MM.1S (cell line): Measurements from ENCODE around the gene BEGAIN.

ENCODE experiments used
- DNase-seq: peaks from one replicate; pipeline ENCODE4 v3.0.0-alpha.2; 2015
- H2AFZ ChIP-seq: fragments of 300-600 bp; sonication (generic); 2 replicates; pipeline ENCODE4 v1.6.0; 2016; ENCODE audit warnings: antibody characterized with exemption, low read length
- H3F3A ChIP-seq: fragments of 300-600 bp; sonication (generic); 2 replicates; pipeline ENCODE4 v1.6.1; 2016; ENCODE audit warnings: mild to moderate bottlenecking, antibody characterized with exemption, low read length, moderate library complexity, mixed read lengths; ENCODE audit not compliant: insufficient read depth
- H3K27ac ChIP-seq: fragments of 300-600 bp; sonication (generic); 2 replicates; pipeline ENCODE4 v1.5.1; 2016; ENCODE audit warnings: mild to moderate bottlenecking, low read length
- H3K27me3 ChIP-seq: fragments of 300-600 bp; sonication (generic); replicated peaks from 2 replicates; pipeline ENCODE4 v1.6.0; 2016; ENCODE audit warnings: low read length; ENCODE audit not compliant: insufficient read depth
- H3K36me3 ChIP-seq: fragments of 300-600 bp; sonication (generic); replicated peaks from 2 replicates; pipeline ENCODE4 v1.6.1; 2016; ENCODE audit warnings: mild to moderate bottlenecking, low read length, mixed read lengths; ENCODE audit not compliant: insufficient read depth
- H3K4me1 ChIP-seq: fragments of 300-600 bp; sonication (generic); 2 replicates; pipeline ENCODE4 v1.6.1; 2016; ENCODE audit warnings: low read length, mixed read lengths
- H3K4me2 ChIP-seq: fragments of 300-600 bp; sonication (generic); 2 replicates; pipeline ENCODE4 v1.6.0; 2016; ENCODE audit warnings: low read depth, low read length
- H3K4me3 ChIP-seq: fragments of 300-600 bp; sonication (generic); 2 replicates; pipeline ENCODE4 v1.5.1; 2016; ENCODE audit warnings: low read length, mixed read lengths
- H3K79me2 ChIP-seq: fragments of 300-600 bp; sonication (generic); 2 replicates; pipeline ENCODE4 v1.6.1; 2016; ENCODE audit warnings: mixed run types, low read length, mixed read lengths
- H3K9ac ChIP-seq: fragments of 300-600 bp; sonication (generic); 2 replicates; pipeline ENCODE4 v1.6.1; 2016; ENCODE audit warnings: low read length, mixed read lengths
- H3K9me2 ChIP-seq: fragments of 300-600 bp; sonication (generic); replicated peaks from 2 replicates; pipeline ENCODE4 v1.6.1; 2016; ENCODE audit warnings: mild to moderate bottlenecking, low read length, mixed read lengths; ENCODE audit not compliant: insufficient read depth
- H3K9me3 ChIP-seq: fragments of 300-600 bp; sonication (generic); replicated peaks from 2 replicates; pipeline ENCODE4 v1.6.1; 2016; ENCODE audit warnings: mild to moderate bottlenecking, low read length, mixed read lengths; ENCODE audit not compliant: insufficient read depth
- H4K20me1 ChIP-seq: fragments of 300-600 bp; sonication (generic); 2 replicates; pipeline ENCODE4 v1.6.1; 2016; ENCODE audit warnings: mild to moderate bottlenecking, low read length, moderate library complexity, mixed read lengths; ENCODE audit not compliant: insufficient read depth
- EZH2 ChIP-seq: fragments of 300-600 bp; sonication (generic); optimal IDR thresholded peaks from 2 replicates; pipeline ENCODE3; 2017; ENCODE audit warnings: low read depth, mild to moderate bottlenecking, antibody characterized with exemption, low read length, mixed read lengths
- EZH2phosphoT487 ChIP-seq: fragments of 300-600 bp; sonication (generic); IDR thresholded peaks from 2 replicates; pipeline ENCODE4 v1.6.1; 2018; ENCODE audit warnings: antibody characterized with exemption, low read length
- TF ChIP-seq, protein P1 (sequence below): fragments of 300-600 bp; sonication (generic); IDR thresholded peaks from 2 replicates; pipeline ENCODE4 v1.5.1; 2016; ENCODE audit warnings: antibody characterized with exemption, low read length, mixed read lengths

The BEGAIN gene

DNA sequence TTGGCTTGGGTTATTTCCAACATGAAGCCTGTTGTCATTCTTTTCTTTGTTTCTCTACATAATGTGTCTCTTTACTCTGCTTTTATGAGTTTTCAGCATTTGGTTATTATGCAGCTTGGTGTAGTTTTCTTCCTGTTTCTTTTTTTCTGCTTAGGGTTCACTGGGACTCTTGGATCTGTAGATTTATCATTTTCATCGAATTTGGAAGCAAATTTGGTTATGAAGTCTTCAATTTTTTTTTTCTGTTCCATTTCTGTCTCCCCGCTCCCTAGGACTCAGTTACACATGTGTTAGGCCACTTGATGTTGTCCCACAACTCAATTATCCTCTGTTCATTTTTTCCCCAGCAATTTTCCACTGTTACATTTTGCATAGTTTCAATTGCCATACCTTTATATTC, 13.8 kb upstream of the BEGAIN start:
- no peaks in the 10 kb centered on the region for H3K36me3 ChIP-seq
- H3K79me2 ChIP-seq = no peaks in the 10 kb centered on the region
- no peak overlapping the region for H3K4me3 ChIP-seq
- DNase-seq = no peak
- peaks cover 31% of the 10 kb centered on the region for H3K27me3 ChIP-seq
- H3K9me3 ChIP-seq = no peaks in the 10 kb centered on the region
- H3K4me1 ChIP-seq = no peaks in the 10 kb centered on the region
- no peak overlapping the region for H3K9ac ChIP-seq
- H3K9me2 ChIP-seq = no peaks in the 10 kb centered on the region
- no peak for TF ChIP-seq EZH2
- no peak for TF ChIP-seq EZH2phosphoT487
- TF ChIP-seq, protein P1, sequence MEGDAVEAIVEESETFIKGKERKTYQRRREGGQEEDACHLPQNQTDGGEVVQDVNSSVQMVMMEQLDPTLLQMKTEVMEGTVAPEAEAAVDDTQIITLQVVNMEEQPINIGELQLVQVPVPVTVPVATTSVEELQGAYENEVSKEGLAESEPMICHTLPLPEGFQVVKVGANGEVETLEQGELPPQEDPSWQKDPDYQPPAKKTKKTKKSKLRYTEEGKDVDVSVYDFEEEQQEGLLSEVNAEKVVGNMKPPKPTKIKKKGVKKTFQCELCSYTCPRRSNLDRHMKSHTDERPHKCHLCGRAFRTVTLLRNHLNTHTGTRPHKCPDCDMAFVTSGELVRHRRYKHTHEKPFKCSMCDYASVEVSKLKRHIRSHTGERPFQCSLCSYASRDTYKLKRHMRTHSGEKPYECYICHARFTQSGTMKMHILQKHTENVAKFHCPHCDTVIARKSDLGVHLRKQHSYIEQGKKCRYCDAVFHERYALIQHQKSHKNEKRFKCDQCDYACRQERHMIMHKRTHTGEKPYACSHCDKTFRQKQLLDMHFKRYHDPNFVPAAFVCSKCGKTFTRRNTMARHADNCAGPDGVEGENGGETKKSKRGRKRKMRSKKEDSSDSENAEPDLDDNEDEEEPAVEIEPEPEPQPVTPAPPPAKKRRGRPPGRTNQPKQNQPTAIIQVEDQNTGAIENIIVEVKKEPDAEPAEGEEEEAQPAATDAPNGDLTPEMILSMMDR = no peak
- no peak overlapping the region for H3K4me2 ChIP-seq
- no peak overlapping the region for H2AFZ ChIP-seq
- no peaks in the 10 kb centered on the region for H4K20me1 ChIP-seq
- H3F3A ChIP-seq = no peaks in the 10 kb centered on the region
- H3K27ac ChIP-seq = no peak overlapping the region

DNA sequence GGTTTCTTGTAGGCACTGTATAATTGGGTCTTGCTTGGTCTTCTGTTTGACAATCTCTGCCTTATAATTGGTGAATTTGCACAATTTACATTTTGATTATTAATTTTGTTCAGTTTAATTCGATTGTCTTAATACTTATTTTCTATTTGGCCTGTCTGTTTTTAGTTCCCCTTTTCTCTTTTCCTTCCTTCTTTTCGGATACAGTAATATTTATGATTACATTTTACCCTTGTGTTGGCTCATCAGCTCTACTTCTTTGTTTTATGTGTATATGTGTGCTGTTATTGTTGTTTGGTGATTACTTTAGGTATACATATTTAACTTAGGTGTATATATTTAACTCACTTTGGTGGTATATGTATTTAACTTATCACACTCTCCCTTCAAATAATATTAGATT, 12.8 kb upstream of the BEGAIN start:
- H3K79me2 ChIP-seq = no peaks in the 10 kb centered on the region
- H2AFZ ChIP-seq = no peak overlapping the region
- no peaks in the 10 kb centered on the region for H3K9me2 ChIP-seq
- H3K4me1 ChIP-seq = no peaks in the 10 kb centered on the region
- no peaks in the 10 kb centered on the region for H3F3A ChIP-seq
- H3K27me3 ChIP-seq = peaks cover 41% of the 10 kb centered on the region
- H3K9ac ChIP-seq = no peak overlapping the region
- DNase-seq = no peak
- H3K4me3 ChIP-seq = no peak overlapping the region
- TF ChIP-seq EZH2phosphoT487 (no peak), EZH2 (no peak)
- TF ChIP-seq, protein P1 = no peak
- no peaks in the 10 kb centered on the region for H4K20me1 ChIP-seq
- H3K4me2 ChIP-seq = no peak overlapping the region
- no peaks in the 10 kb centered on the region for H3K9me3 ChIP-seq
- no peak overlapping the region for H3K27ac ChIP-seq
- H3K36me3 ChIP-seq = no peaks in the 10 kb centered on the region

DNA sequence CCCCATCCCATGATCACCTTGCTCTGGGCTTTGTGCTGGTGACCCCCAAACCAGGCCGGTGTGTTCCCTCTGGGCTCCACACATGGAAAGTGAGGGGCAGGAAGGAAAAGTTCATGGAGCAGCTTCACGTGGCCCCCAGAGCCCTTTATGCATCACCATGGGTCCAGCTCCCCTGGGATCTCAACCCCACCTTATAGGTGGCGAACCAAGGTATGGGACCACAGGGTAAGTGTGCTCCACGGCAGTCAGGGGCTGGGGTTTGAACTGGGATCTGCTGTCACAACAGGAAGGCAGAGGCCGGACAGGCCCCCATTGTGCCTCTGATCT, 7.4 kb upstream of the BEGAIN start:
- Histone ChIP-seq H3K36me3 (no peaks in the 10 kb centered on the region), H3K9me3 (no peaks in the 10 kb centered on the region), H3K79me2 (no peaks in the 10 kb centered on the region), H3K4me2 (no peak overlapping the region), H3K27me3 (peaks cover 36% of the 10 kb centered on the region), H3K4me1 (no peaks in the 10 kb centered on the region), H2AFZ (no peak overlapping the region), H3F3A (no peaks in the 10 kb centered on the region), H4K20me1 (no peaks in the 10 kb centered on the region), H3K27ac (no peak overlapping the region), H3K4me3 (no peak overlapping the region), H3K9me2 (no peaks in the 10 kb centered on the region), H3K9ac (no peak overlapping the region)
- TF ChIP-seq EZH2phosphoT487 (no peak), EZH2 (no peak)
- TF ChIP-seq, protein P1 = no peak
- DNase-seq = no peak
